COR-L47 (cell line): ENCODE data around the gene ETF1.

Experiments
- DNase-seq: peaks from one replicate; lab custom pipeline; 2025; lab: John Stamatoyannopoulos, UW

The ETF1 gene

DNA sequence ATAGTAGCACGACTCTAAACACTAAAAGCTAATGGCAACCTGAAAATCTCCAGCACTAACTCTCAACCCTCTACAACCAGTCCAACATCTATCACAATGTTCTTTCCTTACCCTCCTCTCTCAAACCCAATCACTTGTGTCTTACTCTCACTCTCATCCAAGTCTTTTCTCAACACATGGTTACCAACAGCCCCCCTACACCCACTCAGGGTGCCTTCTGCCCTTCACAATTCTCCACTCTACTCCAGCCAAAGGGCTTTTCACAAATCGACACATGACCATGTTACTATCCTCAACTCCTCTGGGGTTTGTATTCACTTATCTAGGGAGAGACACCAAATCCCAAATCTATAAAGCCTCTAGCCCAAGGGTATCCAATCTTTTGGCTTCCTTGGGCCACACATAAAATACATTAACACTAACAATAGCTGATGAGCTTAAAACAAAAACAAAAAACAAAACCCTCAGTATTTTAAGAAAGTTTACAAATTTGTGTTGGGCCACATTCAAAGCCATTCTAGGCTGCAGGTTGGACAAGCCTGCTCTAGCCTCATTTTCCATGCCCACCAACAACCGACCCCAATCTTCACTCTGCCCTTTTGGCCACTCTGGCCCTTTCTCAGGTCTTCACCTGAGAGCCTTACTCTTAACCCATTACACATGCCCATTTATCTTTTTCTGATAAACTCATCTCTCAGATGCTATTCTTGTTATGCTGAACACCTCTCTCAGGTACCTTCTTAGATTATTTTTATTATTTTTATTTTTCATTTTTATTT lies 20.5 kb upstream of the ETF1 start:
- DNase-seq, result no peak

DNA sequence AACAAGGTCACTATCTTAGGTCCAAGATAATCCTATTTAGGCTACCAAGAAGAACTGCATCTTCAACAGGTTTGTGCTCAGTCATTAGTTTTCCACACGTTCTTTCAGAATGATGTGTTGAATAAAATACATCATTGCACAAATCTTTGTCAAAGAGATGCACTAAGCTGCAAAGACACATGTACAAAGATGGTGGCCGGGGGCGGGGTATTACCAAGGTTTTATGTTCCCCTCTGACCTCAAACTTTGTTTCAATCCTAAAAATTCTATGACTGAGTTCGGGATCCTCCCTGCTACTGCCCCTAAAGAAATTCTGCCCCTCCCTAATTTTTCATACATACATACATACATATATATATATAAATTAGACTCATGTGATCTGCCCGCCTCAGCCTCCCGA lies 17.9 kb upstream of the ETF1 start:
- DNase-seq, result no peak

DNA sequence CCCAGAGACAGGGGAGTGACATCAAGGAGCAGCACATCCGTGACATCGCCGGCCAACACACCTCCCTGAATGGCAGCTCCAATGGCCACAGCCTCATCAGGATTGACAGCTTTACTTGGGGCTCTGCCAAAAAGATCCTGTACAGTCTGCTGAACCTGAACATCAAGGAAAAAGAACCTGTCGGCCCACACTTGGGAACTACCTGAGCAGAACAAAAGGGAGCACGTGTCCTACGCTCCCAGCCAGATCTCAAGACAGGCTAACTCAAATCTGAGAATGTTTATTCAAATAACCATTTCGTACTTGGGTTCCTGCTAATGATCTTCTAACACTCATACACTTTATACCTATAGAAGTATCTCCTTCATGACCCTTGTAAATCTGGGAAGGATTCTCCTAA lies 16.9 kb upstream of the ETF1 start:
- DNase-seq, result no peak

DNA sequence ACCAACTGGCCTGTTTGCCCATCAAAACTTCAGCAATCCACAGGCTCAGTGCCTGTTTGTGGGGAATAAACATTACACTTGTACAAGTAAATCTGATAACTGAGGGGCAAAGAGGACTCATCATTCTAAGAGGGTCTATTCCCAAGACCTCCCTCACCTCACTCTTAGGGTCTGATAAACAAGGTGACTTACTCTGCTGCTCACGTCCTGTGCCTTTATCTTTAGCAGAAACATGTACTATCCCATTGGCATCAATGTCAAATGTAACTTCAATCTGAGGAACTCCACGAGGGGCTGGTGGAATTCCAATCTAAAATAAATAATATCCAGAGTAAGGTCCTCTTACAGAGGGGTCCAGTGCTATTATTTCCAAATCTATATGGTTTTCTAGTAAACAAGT lies 14.6 kb upstream of the ETF1 start:
- DNase-seq, result no peak

DNA sequence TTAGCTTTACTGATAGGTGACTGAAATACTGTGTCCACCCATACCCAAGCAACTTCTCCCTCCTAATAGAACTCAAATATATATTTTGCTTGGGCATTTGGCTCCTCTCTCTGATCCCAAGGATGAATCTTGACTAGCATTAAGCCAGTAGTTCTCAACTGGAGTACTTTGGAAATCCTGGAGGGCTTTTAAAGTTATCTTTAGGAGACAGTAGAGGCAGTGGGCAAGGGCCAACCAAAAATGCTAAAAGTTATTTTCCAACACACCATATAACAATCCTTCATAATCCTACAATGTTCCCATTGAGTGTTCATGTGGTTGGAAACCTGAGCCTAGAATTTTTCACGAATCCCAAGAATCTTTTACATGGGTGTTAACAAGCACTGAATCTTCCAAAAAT lies 11.1 kb upstream of the ETF1 start:
- no peak for DNase-seq

DNA sequence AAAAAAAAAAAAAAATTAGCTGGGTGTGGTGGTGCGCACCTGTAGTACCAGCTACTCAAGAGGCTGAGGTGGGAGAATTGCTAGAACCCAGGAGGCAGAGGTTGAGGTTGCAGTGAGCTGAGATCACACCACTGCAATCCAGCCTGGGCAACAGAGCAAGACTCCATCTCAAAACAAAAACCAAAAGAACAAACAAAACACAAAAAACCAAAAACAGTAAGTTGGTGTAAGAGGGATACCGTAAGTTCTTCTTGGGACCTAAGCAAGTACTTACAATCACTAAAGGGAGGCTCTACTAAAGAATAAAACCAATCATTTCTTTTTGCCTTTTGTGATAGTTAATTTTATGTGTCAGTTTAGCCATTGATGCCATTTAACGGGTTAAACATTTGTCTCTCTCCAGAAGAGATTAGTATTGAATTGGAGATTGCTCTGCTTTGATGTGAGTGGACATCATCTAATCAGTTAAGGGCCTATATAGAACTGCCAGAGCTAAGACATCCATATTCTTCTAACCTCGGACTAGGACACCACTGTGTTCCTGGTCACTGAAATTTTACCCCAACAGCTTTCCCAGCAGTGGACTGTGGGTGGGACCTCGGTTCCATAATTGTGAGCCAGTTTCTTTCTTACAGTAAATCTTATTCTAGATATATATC lies 10.5 kb upstream of the ETF1 start:
- no peak for DNase-seq

DNA sequence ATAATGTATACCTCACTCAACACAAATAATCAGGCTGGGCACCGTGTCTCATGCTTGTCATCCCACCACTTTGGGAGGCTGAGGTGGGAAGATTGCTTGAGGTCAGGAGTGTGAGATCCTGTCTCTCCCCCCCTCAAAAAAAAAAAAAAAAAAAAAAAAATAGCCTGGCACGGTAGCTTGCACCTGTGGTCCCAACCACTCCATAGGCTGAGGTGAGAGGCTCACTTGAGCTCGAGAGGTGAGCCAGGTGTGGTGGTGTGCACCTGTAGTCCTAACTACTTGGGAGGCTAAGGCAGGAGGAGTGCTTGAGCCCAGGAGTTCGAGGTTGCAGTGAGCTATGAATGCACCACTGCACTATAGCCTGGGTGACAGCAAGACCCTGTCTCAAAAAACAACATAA lies 9.6 kb upstream of the ETF1 start:
- no peak for DNase-seq

DNA sequence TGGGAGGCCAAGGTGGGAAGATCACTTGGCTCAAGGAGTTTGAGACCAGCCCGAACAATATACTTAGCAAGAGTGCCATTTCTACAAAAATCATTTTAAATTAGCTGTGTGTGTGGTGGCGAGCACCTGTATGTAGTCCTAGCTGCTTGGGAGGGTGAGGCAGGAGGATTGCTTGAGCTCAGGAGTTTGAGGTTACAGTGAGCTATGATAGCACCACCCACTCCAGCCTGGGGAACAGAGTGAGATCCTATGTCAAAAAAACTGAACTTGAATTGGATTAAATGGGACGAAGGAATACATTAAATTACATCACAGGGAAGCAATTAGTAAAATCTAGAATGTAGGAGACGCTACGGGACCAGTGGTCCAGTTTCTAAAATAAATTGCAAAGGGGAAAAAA lies 6.4 kb upstream of the ETF1 start:
- DNase-seq, result no peak

DNA sequence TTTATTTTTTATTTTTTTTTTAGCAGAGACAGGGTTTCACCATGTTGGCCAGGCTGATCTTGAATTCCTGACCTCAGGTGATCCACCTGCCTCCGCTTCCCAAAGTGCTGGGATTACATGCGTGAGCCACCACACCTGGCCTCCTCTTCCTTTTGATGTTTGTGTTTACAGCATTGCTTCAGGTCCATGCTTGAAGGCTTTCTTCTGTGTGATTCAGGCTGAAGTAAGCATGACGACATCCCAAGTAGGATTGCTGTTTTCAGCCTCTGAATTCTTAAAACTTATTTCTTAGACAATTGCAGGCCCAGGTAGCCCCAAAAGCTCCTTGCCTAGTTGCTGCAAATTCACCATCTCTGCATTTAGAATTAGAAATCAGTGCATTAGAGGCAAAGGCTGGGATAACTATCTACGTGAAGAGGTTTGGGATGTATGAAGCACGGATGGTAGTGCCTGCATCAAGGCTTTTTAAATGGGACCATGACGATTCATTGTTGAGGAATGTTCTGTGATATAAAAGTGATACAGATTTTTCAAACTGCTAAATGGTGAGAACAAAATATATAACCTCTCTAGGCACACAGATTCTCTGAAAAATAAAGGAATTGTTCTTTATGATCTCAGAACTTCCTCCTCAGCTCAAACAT lies 3.0 kb upstream of the ETF1 start:
- no peak for DNase-seq

DNA sequence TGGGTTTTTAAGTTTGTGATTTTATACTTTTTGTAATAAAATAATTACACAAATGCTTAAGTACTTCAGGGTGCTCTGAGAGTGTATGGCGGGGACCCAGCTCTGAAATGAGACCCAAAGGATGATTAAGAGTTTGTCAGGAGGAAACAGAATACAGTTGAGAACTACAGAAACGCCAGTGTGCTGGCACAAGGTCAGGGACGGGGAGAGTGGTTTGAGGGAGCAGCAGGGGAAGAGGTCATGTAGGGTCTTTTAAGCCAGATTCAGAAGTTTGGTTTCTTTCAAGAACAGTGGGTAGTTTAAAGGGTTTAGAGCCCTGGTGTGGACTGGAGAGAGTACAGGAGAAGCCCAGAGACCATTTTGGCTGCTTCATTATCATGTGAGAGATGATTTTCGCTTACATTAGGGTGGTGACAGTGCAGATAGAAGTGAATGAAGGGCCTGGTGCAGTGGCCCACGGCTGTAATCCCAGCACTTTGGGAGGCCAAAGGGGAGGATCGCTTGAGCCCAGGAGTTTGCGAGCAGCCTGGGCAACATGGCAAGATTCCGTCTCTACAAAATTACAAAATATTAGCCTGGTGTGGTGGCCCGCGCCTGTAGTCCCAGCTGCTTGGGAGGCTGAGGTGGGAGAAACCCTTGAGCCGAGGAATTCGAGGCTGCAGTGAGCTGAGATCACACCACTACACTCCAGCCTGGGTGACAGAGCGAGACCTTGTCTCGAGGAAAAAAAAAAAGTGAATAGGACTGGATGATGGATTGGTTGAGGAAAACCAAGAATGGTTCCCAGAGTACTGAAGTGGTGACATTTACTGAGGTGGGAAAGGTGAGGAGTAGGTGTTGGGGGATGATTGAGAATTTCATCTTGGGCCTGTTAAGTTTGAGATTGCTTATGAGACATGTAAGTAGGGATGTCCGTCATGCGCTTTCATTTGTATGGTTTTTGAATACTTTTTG lies 1.4 kb upstream of the ETF1 start:
- no peak for DNase-seq

DNA sequence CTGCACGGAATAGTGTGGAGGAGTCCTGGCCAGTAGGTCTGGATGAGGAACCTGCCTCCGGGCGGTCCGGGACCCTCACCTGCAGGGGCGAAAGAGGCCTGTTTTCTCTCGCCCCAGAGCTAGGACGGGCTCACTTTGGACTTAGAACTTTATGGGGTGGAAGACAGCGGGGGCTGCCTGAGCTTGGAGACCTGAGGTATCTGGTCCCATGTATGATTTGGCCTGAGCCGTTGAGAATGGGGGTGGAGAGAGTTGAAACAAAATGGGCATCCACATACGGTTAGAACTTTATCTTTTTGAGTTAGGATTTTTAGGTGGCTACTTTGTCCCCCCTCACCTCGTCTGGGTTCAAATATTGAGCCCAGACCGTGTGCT lies 681 bp upstream of the ETF1 start:
- DNase-seq, result no peak

DNA sequence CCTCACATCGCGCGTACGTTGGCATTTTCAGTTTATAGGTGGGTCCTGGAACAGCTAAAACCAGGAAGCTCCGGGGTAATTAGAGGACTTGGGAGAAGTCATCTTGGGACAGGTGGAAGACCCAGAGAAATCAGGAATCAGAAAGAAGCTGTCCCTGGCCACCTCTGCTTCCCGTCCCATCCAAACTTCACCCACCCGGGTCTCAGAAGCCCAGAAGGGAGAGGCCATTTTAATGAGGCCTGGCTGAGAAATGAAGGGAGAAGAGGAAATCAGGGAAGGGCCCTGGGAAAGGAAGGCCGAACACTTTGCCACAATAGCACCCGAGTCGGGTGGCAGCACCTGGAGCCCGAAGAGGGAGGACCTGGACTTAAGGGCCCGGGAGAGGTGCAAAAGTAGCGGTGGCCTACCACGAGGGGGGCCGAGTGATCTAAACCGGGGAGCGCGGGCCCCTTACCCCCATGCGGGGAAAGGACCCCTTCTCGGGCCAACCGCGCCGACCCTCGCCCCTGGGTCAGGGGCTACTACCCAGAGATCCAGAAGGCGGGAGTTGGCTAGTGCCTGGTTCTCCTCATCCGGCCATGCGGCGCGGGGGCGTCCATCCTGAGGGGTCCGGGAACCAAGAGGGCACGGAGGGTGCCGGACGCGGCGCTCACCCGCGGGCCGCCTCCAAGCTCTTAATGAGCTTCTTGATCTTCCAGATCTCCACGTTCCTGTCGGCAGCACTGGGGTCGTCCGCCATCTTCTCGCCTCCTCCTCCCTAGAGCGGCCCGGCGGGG lies 668 bp downstream of the ETF1 start:
- DNase-seq, result no peak

DNA sequence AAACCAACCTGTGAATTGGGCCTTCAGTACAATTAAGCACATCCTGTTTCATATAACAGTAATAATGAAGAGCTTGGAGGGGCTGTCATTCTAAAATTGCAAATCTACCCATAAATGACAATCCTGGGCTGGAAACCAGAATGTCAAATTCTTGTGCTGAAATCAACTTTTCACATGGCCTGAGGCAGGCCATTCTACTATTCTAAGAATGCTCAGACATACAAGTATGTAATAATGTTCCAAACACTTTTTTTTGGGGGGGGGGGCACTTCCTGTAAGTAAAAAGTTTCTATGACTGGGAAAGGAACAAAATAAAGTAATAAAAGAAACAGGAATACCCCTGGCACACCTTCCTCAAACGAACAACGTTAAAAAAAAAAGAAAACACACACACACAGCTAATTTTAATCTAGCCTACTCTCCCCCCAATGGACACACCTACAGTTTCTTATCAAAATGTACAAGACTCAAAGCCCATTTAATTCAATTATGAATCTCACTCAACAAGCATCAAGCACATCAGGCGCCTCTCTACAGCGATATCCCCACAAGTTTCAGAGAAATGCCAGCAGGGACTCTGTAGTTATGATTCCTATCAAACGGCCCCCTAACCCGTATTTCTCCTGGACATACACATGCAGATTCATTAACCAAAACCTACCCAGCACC lies 1.4 kb downstream of the ETF1 start:
- DNase-seq, result no peak

DNA sequence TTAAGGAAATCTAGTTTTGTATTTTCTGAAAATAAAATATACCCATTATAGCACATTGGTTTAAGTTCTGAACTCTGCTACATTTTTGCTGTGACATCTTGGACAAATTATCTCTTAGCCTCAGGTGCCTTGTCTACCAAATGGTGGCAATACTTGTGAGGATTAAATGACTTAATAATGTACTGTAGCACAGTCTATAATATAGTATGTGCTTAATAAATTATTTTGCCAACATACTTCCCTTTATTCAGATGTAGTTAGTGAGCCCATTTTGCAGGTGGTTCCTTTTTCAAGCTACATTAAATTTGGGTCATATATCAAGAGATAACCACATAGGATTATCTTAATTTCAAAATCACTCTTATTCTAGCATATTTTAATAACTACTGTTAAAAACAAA lies 3.2 kb downstream of the ETF1 start:
- DNase-seq, result no peak

DNA sequence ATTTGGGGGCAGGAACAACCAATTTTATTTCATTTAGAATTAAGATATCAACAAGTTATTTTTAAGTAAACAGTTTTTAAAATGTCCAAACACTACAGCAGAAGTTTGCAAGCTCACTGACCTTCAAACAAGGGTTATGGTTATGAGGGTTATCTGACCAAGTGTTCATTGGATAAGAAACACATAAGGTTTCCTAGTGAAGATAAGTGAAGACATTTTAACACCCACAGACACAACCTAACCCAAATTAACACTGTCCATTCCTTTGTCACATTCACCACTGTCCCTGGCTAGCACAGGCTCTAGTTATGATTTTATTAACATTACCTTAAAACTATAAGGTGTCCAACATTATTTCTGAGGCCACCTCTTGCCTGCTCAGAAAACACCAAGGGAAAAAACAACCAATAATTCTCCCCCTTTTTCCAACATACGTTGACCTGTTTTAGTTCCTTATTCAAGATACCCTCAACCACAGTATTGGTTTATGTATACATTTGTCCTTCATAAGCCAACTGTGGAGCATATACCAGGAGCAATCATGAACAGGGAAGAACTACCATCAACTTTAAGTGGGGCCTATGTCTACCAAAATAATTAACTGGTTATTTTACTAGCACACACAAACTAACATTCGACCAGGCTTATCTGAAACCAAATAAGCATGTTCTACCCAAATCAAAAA lies 4.0 kb downstream of the ETF1 start:
- no peak for DNase-seq

DNA sequence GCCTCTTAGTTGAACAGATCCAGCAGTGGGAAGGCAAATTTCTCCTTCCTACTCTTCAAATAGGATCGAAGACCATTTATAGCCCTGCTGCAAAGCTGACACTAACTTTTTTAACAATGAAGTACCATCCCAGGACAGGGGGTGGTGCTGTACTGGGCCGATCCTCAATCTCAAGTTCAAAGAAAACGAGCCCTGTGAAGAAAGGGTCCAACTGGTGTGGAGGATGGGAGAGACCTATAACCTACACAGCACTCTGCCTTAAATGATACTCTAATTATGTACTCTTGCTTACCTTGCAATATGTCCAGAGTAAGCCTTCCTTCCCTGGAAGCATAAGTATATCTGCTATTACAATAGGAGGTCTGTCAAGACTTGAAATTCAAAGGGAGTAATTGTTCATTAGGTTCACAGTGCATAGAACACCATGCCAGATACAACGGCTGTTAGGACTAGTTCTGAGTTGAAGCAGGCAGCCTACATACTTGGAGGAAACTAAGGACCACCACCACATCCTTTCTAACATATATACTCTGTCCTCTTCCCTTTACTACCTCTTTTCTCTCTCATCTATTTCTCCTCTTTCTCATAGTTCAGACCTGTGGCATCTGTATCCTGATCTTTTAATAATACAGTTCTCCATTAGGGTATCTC lies 6.2 kb downstream of the ETF1 start:
- no peak for DNase-seq

DNA sequence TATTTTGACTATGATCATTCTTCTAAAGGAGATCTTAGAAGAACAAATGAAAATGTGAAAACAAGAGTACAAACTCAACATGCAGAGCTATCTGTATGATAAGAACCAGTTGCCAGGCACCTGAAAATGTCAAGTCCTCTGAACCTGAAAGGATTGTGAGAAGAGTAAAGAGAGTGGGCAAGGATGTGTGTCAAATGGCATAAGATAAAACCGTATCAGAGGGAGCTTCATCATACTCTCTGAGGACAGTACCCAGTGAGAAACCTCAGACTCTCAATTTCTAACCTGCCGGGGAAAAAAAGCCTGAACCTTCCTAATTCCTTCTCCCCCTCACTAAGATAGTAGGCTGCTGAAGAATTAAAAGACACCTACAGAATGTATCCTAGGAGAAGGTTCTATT lies 6.8 kb downstream of the ETF1 start:
- no peak for DNase-seq

DNA sequence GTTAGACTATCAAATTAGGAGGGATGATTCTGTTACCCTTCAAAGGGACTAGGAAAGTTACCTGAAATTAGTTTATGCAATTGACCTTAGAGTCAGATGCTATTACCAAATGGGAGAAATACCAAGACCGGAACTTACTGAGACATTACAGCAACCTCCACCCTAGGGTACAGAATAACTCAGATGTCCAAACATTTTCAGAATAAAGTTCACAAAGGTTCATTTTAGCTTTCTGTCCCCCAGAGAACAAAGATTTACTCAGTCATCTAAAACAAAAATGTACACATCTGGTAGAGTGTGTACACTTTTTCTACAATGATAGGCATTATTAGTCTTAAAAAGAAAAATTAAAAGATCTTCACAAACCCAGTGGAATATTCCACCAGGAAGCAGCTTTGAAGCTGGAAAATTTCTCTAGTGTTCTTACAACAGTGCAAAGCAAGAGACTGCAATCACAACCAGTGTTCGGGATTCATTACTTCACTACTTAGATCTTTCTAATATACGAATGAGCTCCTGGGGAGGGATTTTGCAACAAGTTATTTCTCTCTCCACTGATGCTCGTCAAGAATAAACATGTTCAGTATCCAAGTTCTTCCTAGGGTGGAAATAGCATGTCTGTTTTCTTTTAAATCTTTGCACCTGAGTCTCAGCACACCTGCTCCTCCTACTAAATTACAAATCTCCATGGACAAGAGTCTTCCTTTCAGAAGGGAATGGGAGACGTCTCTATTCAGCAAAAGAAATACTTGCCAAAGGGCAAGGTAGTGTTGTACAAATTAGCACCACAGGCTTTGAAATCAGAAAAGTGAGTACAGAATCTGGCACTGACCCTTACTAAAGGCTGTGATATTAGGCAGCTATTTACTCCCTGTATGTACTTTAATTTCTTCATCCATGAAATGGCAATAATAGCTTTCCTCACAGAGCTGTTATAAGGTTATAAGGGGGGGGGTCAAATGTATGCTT lies 8.8 kb downstream of the ETF1 start:
- DNase-seq, result no peak

DNA sequence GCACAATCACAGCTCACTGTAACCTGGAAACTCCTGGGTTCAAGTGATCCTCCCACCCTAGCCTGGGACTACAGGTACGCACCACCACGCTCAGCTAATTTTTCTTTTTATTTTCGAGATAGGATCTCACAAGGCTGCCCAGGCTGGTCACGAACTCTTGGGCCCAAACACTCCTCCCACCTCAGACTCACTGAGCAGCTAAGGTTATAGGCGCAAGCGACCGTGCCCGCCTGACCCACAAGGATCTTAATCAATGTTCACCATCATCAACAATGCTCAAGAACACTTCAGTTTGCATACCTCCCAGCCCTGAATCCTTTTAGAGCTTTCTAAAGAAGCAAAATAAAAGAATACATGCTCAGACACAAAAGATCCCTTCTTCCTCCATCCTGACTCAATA lies 13.2 kb downstream of the ETF1 start:
- DNase-seq, result no peak
